Measurements from ENCODE around the gene RPL29.

The RPL29 gene

DNA sequence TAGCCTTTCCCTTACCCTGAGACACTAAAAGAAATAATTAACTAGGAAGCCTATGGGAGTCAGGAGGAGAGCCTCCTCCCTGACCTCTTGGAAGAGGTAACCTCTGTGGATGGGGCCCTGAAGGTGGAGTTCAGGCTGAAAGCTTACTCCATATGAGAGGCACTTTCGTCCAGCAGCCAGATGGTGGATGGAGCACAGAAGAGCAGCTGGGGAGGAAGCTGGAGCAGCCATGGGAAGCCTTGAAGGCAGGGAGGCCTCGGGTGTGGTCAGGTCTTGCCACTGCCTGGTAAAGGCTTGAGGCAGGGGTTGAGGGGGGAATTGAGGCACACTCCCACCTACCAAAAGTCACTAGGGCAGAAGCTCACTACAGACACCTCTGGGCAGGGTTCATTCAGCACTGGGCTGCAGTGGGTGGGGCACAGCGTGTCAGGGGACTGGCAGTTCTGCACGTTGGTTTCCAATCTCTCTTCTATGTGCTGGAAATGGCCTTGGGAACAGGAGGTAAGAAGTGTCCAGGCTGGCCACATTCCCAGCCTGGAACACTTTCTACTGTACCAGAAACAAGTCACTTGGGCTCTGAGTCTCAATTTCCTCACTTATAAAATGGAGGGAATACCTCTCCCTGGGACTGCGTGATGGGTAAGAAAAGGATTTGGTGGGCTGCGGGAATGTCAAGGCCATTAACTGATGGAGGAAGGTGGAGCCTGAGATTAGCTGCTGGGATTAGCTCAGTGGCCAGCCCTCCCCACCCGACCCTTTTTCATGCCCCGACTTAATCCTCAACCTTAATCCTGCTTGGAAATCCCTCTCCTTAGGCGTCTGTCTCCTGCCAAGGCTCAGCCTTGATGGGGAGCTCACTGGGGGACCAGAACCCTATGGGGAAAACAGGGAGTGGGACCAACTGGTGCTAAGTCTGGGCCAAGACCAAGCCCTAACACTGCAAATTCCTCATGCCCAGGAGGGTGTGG is 33.8 kb downstream of the RPL29 start:
- no peak for DNase-seq

DNA sequence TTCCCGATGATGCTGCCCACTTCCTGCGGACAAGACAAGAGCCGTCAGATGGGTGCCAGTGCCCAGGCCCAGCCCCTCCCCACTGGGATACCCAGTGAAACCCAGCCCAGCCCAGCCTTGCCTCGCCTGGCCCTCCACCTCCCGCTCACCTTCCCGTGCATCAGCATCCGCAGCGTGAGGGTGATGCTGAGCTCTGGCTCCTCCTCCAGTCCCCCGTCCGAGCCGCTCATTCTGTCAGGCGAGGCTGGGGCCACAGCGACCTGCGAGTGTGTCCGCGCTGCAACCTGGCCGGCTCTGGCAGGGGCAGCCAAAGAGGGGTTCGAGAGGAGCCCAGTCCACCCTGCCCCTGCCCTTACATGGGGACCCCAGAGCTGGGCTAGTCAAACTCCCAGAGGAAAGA is 34.7 kb downstream of the RPL29 start:
- DNase-seq, result no peak

DNA sequence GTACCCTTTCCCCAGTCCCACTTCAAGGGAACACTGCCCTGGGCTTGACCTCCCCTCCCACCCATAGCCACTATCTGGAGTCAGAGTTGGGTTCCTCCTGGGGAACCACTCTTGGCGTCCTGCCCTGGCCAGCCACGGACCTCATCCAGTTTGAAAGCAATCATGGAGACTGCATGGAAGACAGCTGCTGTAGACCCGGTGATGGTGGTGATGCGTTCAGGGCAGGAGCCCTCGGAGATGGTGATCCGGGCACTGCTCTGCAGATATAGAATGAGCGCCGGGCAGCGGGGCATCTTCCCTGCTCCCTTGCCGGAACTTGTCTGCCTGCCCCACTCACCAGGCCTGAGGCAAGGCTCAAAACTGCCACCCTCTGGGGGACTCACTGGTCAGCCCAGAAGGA is 35.3 kb downstream of the RPL29 start:
- DNase-seq, result no peak

DNA sequence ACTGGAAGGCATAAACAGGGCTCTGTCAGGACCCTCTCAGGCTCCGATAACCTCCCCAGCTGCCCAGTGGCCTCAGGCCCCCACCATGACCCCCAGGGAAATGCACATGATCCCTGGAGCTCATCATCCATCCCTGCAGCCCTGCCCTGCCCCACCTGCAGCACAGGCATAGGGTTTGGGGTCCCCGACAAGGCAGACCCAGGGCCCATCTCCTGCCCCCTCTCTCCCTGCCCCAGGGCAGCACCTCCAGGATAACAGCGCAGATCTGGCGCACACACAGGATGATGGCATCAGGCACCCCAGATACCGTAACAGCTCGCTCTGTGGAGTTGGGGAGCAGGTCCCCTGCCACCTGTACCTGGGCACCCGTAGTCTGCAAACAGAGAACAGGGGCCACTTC is 36.0 kb downstream of the RPL29 start:
- DNase-seq, result no peak

DNA sequence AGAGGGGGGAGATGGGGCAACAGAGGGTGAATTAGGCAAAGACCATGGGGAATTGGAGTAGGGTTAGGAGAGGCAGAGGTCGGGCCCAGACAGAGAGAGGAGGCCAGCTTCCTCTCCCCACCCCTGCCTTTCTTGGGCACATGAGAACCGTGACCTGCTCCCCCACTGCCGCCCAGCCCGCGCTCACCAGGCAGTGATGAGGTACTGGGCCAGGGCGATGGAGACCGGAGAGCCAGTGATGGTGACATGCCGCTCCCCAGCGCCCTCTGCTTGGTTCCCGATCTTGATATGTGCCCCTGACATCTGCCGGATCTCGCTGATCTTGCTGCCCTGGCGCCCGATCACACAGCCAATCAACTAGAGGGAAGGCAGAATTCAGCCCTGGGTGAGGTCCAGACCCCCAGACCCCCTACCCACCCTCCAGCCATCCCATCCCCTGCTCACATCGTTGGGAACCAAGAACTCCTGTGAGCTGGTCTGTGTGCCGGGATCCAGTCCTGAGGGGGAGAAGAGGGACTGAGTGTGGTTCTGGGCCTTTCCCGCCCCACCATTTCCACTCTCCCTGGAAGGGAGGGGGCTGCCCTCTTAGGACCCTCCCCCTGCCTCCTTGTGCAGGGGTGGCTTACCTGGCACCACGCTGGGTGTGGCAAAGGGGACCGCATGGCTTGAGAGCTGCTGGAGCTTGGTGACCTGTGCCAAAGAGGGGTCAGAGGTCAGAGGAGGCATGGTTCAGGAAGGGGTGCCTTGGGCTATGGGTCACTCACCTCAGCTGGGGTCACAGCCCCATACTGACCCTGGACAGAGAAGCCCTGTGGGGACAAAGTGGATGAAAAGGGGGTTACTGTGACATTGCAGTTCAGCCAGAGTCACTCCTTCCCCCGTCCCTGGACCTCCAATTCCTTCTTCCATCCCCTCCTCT is 36.8 kb downstream of the RPL29 start:
- no peak for DNase-seq

GRCh38 chr3:51957520-51958205 is 38.0 kb downstream of the RPL29 start:
- DNase-seq, result no peak

DNA sequence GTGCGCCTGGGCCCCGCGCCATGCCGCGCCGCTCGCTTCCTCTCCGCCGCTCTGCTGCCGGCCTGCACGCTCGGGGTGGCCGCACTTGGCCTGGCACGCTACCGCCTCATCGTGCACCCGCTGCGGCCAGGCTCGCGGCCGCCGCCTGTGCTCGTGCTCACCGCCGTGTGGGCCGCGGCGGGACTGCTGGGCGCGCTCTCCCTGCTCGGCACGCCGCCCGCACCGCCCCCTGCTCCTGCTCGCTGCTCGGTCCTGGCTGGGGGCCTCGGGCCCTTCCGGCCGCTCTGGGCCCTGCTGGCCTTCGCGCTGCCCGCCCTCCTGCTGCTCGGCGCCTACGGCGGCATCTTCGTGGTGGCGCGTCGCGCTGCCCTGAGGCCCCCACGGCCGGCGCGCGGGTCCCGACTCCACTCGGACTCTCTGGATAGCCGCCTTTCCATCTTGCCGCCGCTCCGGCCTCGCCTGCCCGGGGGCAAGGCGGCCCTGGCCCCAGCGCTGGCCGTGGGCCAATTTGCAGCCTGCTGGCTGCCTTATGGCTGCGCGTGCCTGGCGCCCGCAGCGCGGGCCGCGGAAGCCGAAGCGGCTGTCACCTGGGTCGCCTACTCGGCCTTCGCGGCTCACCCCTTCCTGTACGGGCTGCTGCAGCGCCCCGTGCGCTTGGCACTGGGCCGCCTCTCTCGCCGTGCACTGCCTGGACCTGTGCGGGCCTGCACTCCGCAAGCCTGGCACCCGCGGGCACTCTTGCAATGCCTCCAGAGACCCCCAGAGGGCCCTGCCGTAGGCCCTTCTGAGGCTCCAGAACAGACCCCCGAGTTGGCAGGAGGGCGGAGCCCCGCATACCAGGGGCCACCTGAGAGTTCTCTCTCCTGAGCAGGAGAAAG is 39.6 kb downstream of the RPL29 start:
- no peak for DNase-seq

GRCh38 chr3:51955175-51955892 is 40.4 kb downstream of the RPL29 start, which contains the start of gene GPR62:
Gene GPR62, plus strand, starts transcription at chr3:51955381. Its CDS starts 272 bp downstream, at chr3:51955653.
- no peak for DNase-seq

GRCh38 chr3:51954713-51955112 is 41.0 kb downstream of the RPL29 start:
- DNase-seq, result no peak

DNA sequence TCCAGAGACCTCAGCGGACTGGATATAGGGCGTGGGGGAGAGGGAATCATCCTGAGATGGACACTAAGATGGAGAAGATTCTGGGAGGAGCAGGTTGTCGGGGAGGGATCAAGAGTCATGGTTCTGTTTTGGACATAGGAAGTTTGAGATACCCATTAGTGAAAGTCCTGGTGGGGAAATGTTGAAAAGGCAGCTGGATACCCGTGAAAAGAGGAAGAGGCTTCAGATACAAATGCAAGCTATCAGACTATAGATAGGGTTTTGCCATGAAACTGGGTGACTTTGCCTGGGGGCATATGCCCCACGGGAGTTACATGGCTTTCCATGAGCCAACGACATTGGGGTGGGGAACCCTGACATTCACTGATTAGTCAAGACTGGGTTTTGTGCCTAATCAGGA is 41.6 kb downstream of the RPL29 start:
- no peak for DNase-seq

DNA sequence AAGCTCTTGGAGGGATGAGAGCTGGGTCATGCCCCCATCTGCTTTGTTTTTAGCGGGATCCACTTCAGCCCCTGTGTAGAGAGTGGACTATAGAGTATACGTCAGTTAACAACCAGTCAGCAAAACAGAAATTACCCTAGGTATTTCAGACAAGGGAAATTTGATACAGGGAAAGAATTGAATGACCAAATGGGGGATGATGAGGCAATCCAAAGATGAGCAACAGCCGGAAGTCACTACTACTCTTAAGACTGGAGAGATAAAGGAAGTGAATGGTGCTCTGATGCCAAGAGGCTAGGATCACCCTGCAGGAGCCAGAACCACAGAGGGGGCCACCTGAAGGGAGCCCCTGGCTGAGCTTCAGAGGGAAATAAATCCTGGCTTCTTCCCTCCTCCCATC is 42.2 kb downstream of the RPL29 start:
- DNase-seq, result no peak

GRCh38 chr3:51950899-51951298 is 44.8 kb downstream of the RPL29 start:
- no peak for DNase-seq

- no peak for DNase-seq
These were observed 46.6 kb downstream of the RPL29 start for GRCh38 chr3:51949121-51949520.

DNA sequence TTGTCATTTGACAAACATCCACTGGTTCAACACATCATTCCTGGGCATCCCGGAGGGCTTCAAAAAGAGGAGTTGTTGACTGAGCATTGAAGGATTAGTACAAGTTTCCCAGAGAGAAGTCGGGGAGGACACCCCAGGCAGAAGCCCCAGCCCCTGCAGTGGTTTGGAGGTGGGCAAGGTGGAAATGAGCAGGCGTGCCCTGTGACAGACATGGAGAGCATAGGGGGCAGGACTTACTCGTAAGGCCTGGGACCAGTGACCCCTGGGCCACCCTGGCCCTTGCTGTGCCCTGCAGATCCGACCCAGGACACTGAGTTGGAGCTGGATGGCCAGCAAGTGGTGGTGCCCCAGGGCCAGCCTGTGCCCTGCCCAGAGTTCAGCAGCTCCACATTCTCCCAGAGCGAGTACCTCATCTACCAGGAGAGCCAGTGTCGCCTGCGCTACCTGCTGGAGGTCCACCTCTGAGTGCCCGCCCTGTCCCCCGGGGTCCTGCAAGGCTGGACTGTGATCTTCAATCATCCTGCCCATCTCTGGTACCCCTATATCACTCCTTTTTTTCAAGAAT is 47.6 kb downstream of the RPL29 start:
- no peak for DNase-seq

- no peak for DNase-seq
These were observed 48.3 kb downstream of the RPL29 start for GRCh38 chr3:51947215-51947900.

GRCh38 chr3:51946796-51947195 is 48.9 kb downstream of the RPL29 start:
- no peak for DNase-seq

- no peak for DNase-seq
These were observed 49.6 kb downstream of the RPL29 start for GRCh38 chr3:51945926-51946705.

- DNase-seq, result no peak
These were observed 50.5 kb downstream of the RPL29 start for GRCh38 chr3:51945031-51945840.
